LNCAP (cell line): ENCODE results near the gene NAA60.

Source experiments
- TF ChIP-seq, protein P1 (sequence below): fragments of 450-650 bp; IDR thresholded peaks from 2 replicates; pipeline ENCODE4 v1.5.1; 2017; ENCODE audit warnings: mild to moderate bottlenecking

The NAA60 gene

DNA sequence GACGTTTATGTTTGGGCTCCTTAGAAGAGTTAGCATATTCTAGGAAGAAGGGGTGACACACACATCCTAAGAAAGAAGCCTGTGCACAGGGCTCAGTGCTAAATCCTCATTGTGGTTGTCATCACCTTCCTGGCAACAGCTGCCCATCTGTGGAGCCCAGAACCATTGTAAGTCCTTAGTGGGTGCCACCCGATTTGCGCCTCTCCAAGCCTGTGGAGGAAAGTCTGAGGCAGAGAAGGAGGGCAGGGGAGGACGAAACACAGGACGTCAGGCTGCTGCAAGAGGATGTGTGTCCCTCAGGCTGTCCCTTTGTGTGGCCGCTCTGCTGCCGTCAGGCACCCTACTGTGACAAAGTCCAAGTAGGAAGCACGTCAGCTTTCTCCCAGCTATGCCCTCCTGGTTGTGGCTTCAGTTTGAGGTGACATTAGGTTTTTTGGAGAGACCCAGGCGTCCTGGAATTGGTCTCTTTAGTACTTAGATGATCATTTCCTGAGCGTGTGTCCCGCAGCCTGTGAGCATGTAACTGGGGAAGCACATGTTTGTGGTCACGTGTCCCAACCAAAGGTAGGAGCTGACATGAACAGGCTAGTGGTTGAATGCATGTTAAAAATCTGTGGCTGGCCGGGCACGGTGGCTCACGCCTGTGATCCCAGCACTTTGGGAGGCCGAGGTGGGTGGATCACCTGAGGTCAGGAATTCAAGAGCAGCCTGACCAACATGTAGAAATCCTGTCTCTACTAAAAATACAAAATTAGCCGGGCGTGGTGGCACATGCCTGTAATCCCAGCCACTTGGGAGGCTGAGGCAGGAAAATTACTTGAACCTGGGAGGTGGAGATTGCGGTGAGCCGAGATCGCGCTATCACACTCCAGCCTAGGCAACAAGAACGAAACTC lies 68.1 kb downstream of the NAA60 start:
- TF ChIP-seq, protein P1, sequence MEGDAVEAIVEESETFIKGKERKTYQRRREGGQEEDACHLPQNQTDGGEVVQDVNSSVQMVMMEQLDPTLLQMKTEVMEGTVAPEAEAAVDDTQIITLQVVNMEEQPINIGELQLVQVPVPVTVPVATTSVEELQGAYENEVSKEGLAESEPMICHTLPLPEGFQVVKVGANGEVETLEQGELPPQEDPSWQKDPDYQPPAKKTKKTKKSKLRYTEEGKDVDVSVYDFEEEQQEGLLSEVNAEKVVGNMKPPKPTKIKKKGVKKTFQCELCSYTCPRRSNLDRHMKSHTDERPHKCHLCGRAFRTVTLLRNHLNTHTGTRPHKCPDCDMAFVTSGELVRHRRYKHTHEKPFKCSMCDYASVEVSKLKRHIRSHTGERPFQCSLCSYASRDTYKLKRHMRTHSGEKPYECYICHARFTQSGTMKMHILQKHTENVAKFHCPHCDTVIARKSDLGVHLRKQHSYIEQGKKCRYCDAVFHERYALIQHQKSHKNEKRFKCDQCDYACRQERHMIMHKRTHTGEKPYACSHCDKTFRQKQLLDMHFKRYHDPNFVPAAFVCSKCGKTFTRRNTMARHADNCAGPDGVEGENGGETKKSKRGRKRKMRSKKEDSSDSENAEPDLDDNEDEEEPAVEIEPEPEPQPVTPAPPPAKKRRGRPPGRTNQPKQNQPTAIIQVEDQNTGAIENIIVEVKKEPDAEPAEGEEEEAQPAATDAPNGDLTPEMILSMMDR = no peak

DNA sequence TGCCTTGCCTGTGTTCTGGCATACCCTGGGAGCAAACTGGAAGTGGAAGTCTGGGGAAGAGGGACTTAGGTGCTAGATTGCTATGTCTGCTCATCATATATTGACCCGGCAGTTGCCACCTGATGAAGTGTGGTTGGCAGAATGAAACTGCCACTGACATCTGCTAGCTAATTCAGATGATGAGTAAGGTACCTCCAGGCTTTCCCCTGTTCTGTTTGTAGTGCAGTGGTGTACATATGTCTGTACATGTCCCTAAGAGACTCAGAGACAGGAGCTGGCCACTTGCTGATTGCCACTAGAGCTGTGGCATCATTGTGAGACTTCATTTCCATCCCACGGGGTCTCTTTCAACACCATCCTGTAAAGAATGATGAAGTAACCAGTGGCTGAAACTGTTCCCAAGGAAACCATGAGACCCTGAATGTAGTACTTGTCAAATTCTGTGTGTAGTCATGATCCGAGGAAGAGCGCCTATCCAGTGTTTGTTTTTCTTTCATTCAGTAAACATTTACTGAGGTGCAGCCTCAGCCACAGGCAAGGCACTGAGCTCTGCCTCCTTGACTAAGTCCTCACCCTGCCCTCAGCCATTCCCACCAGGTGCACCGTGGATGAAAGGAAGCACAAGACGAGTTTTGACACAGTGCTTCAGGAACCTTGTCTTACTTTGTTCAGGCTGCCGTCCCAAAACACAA lies 70.6 kb downstream of the NAA60 start:
- TF ChIP-seq, protein P1 = no peak

DNA sequence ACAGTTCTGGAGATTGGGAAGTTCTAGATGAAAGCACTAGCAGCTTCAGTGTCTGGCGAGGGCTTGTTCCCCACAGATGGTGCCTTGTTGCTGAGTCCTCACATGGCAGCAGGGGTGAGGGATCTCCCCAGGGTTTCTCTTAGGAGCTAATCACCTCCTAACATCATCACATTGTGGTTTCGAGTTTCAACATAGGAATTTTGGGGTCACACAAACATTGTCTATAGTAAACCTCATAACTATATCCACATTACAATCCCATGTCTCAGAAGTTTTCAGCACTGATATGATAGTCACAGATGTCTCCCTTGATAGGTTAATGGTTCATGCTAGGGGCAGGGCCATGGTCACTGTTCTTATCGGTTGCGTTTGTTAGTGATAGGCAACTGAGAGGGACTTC lies 71.1 kb downstream of the NAA60 start:
- TF ChIP-seq, protein P1 = no peak

DNA sequence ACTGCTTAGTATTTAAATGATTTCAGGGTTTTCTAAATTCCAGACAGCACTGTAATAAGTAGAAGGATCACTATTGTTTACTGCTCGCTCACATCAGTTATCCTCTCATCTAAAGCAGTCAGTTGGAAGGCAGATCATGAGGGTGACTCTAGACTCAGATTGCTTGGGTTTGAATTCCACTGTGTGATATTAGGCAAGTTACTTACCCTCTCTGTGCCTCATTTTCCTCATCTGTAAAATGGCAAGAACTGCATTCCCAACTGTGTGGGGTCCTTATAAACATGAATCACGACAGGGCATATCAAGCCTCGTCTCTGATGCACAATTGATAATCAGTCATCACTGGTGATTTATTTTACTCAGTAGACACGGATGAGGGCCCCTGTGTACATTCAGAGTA lies 72.4 kb downstream of the NAA60 start:
- TF ChIP-seq, protein P1 = no peak

DNA sequence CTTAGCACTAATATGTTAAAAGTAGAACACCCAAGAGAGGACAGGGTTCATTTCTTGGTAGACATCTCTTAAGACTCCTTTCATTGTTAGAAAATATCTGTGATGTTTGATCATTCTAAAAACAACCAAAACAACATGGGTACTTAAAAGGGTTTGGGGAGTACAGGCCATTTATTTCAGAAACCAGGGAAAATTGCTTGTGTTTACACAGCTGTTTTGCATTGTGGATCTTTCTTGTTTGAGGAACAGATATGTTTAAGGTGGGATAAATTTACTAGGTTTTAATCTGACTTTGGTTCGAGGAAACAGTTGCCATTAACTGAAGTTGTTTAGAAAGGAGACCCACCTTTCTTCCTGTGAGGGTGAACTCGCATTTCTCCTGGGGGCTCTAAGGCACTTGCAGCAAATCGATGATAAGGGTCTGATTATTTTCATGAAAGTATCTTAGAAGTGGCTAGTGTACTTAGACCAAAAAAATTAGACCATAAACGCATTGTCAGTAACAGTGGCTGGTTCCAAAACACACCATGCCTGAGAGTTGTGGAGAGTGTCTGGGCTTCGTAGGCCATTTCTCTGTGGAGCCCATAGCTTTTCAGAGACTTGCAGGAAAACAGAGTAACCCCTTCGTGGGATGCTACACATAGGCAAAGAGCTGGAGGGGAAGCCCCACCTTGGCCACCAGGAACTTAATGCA lies 75.0 kb downstream of the NAA60 start:
- TF ChIP-seq, protein P1 = no peak

DNA sequence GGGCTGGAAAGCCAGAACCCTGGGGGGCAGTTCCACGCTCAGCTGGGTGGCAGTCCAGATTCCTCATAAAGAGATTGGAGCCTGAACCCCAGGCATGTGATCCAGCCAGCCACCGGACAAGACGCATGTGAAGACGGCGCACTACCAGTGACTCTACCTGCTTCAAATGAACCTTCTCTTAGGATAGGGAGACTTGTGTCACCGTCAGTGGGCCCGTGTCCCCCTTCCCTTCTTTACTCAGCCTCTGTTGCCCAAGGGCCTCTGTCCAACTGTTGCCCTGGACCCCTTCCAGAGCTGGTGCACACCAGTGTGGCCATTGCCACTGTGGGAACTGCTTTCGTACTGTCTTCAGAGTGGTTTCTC lies 75.5 kb downstream of the NAA60 start:
- TF ChIP-seq, protein P1 = no peak

DNA sequence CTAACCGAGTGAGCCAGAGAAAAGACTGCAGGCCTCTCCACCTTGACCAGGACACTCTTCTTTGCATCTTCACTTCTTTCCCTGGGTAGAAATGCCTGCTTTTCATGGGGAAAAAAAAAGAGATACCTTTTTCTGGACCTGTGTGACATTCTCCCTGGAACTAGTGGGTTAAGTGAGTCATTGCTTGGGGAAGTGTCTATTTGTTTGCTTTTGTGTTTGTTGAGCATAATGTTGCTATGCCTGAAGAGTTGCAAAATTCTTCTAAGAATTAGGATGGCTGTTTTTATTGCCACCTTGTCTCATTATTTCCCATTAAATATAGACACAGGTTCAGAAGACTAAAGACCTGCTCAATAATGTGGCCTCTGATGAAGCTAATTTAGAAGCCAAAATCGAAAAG lies 76.1 kb downstream of the NAA60 start:
- TF ChIP-seq, protein P1 = no peak
